MM.1S (cell line): ENCODE measurements around the gene ATIC.

Experiments
- CTCF ChIP-seq: fragments of 300-600 bp; sonication (generic); IDR thresholded peaks from 2 replicates; pipeline ENCODE4 v1.5.1; 2016; ENCODE audit warnings: antibody characterized with exemption, low read length, mixed read lengths
- EZH2 ChIP-seq: fragments of 300-600 bp; sonication (generic); optimal IDR thresholded peaks from 2 replicates; pipeline ENCODE3; 2017; ENCODE audit warnings: low read depth, mild to moderate bottlenecking, antibody characterized with exemption, low read length, mixed read lengths
- EZH2phosphoT487 ChIP-seq: fragments of 300-600 bp; sonication (generic); IDR thresholded peaks from 2 replicates; pipeline ENCODE4 v1.6.1; 2018; ENCODE audit warnings: antibody characterized with exemption, low read length

GRCh38 chr2:215388002-215388728 lies 76.3 kb downstream of the ATIC start:
- TF ChIP-seq CTCF: no peak
- no peak for TF ChIP-seq EZH2
- TF ChIP-seq EZH2phosphoT487: no peak
